BE2C (cell line): ENCODE results near the gene RPS23.

Experiments used
- DNase-seq: peaks from one replicate; pipeline ENCODE4 v3.0.0-alpha.2; 2020
- H3K27me3 ChIP-seq: fragments of 250-450 bp; sonication (Bioruptor Pico); 2 replicates; pipeline ENCODE4 v1.5.1; 2020; ENCODE audit warnings: mild to moderate bottlenecking
- H3K36me3 ChIP-seq: fragments of 250-450 bp; sonication (Bioruptor Pico); 2 replicates; pipeline ENCODE4 v1.5.1; 2020; ENCODE audit warnings: mild to moderate bottlenecking
- H3K4me1 ChIP-seq: fragments of 250-450 bp; sonication (Bioruptor Pico); 2 replicates; pipeline ENCODE4 v1.5.1; 2020
- H3K4me3 ChIP-seq: 2 replicates; pipeline ENCODE4 v1.5.1; 2011; ENCODE audit warnings: low read depth, low read length
- H3K9me3 ChIP-seq: fragments of 250-450 bp; sonication (Bioruptor Pico); 2 replicates; pipeline ENCODE4 v1.5.1; 2020
- CTCF ChIP-seq: IDR thresholded peaks from 2 replicates; pipeline ENCODE4 v1.5.1; 2012; ENCODE audit warnings: mild to moderate bottlenecking, low read depth, low read length

The RPS23 gene

DNA sequence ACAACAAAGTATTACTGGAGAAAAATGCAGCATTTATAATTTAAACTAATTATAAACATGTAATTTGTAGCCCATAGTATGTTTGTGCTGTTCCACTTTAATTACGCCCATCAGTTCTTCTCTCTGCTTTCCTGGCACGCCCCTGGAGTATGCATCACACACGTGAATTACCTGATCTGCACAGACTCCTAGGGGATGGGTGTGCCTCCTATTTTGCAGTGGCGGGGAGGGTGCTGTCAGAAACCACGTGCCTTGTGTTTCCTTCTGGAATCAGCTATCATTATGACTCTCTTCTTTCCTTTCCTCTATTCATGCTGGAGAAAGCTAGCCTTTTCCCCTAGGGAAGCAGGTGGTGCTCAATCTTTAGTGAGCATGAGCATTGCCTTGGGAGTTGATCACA is 43.3 kb downstream of the RPS23 start:
- TF ChIP-seq CTCF = no peak
- Histone ChIP-seq H3K9me3 (no peaks in the 10 kb centered on the region), H3K27me3 (no peaks in the 10 kb centered on the region), H3K36me3 (no peaks in the 10 kb centered on the region), H3K4me1 (no peaks in the 10 kb centered on the region; the same call in 1 of the 2 replicates), H3K4me3 (no peak overlapping the region)
- DNase-seq = no peak

GRCh38 chr5:82225525-82226172 is 52.5 kb downstream of the RPS23 start:
- TF ChIP-seq CTCF = peak; percentile 95
- no peaks in the 10 kb centered on the region for H3K9me3 ChIP-seq
- H3K36me3 ChIP-seq = no peaks in the 10 kb centered on the region
- DNase-seq = peak; percentile 74
- no peaks in the 10 kb centered on the region for H3K27me3 ChIP-seq
- H3K4me3 ChIP-seq = no peak overlapping the region
- H3K4me1 ChIP-seq = no peaks in the 10 kb centered on the region; the same call in 1 of the 2 replicates
